Esophagus muscularis mucosa (tissue), 4 donors: ENCODE measurements around the gene F11R.

ENCODE experiments used
- CTCF ChIP-seq, 3 experiments: fragments of 200-600 bp in 2 of 3; fragments of 450-650 bp in 1 of 3; sonication (generic) in 2 of 3; IDR thresholded peaks; one replicate each; pipeline ENCODE4 v1.5.1; 2017 to 2019; ENCODE audit warnings: antibody characterized with exemption in 3 of 3, mild to moderate bottlenecking in 2 of 3, moderate library complexity in 1 of 3
- EP300 ChIP-seq: sonication (generic); formaldehyde crosslinking; IDR thresholded peaks from one replicate; pipeline ENCODE4 v1.6.1; 2017; ENCODE audit warnings: antibody characterized with exemption
- POLR2A ChIP-seq: fragments of 450-650 bp; IDR thresholded peaks from one replicate; pipeline ENCODE4 v1.6.1; 2017; ENCODE audit warnings: antibody characterized with exemption, moderate library complexity, mild to moderate bottlenecking, low read depth
- POLR2AphosphoS5 ChIP-seq, 2 donors: sonication (generic); formaldehyde crosslinking; IDR thresholded peaks; one replicate each; pipeline ENCODE4 v1.6.1; 2017; ENCODE audit warnings: antibody characterized with exemption in 2 of 2

GRCh38 chr1:161052899-161053298 is 31.9 kb upstream of the F11R start:
- TF ChIP-seq CTCF (IDR thresholded peaks at IDR 0.05) (no peak), POLR2A (no peak), EP300 (no peak), POLR2AphosphoS5 (IDR thresholded peaks at IDR 0.05) (no peak)
